GM18951 (cell line): ENCODE results near the gene RNF224.

Source experiments
- POLR2A ChIP-seq: IDR thresholded peaks from 4 replicates; pipeline ENCODE4 v1.6.1; 2011; ENCODE audit warnings: mild to moderate bottlenecking; ENCODE audit not compliant: insufficient read length, insufficient read depth; ENCODE audit errors: extremely low read depth
- in situ Hi-C: fragments of 300-500 bp; cut with MboI; formaldehyde crosslinking; loops from one replicate; pipeline ENCODE4 v1.12.0; 2022; ENCODE audit warnings: low sequenced_read_pairs, mixed read lengths, inconsistent platforms; ENCODE audit not compliant: unreplicated experiment

RNF224 gene

DNA sequence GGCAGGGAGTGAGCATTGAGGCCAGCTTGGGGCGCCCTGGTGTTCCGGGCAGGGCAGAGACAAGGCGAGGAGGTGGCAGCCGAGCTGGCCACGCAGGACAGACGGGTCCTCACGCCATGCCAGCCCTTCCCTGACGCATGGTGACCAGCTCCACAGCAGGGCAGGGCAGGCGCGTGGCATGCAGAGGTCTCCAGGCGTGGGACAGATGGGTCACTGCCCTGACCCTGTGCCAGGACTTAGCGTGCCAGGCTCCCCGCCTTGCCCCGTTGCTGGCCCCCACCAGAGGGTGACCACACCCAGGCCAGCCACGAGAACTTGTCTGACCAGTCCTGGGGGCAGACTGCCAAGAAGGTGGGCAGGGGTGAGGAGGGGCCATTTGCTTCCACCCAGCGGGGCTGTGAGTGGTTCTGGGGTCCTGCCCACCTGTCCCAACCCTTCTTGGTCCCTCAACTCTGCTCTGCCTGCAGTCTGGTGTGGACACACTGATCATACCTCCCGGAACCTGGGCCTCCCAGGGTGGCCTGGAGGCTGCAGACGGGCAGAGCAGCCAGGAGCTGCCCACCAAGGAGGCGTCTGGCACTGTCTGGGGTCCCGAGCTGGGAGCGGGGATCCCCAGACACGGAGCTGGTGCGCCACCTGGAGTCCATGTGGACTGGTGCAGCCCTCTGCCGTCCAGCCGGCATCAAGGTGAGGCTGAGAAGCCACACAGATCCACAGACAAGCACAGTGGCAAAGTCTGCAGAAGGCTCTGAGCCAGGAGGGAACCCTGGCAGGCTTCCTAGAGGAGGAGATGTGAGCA lies at the start of gene RNF224:
Gene RNF224 (plus strand): TSS at position 449 of the 799 bp plus-strand sequence. CDS start 834 bp downstream, outside the sequence.
- in situ Hi-C loops: loop anchor here (10.0 kb wide), 1 partner anchor 102 kb away; no protein-coding TSS in a partner anchor
- no peak for TF ChIP-seq POLR2A

DNA sequence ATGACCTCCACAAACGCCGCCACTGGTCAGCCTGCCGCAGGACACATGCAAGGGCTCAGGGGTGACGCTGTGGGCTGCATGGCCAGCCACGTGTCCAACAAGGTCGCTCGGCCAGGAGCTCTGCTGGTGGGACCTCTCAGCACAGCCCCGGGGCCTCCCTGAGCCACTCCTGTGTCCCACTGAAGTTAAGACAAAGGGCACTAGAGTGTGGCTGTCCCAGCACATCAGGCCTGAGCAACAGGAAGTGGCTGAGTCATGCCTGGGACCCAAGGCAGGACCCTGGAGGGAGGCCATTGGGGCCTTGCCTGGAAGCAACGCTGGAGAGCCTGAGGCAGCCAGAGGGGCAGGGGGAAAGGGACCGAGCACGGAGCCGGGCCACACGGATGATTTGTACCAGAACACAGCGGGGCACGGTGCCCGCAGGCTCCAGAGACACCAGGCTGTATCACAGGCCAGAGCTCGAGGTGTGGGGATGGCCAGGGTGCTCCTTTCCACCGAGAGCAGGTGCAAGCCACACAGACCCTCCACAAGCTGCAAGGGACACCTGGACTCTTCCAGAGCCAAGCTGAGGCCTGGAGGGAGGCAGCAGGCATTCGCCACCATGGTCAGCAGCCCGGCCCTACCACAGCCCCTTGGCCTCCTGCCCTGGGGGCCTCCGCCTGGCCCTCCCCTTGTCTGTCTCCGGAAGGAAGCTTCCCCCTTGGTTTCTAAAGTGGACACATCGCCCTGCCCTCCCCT lies 48.9 kb upstream of the RNF224 start:
- in situ Hi-C loops: no loop called here

DNA sequence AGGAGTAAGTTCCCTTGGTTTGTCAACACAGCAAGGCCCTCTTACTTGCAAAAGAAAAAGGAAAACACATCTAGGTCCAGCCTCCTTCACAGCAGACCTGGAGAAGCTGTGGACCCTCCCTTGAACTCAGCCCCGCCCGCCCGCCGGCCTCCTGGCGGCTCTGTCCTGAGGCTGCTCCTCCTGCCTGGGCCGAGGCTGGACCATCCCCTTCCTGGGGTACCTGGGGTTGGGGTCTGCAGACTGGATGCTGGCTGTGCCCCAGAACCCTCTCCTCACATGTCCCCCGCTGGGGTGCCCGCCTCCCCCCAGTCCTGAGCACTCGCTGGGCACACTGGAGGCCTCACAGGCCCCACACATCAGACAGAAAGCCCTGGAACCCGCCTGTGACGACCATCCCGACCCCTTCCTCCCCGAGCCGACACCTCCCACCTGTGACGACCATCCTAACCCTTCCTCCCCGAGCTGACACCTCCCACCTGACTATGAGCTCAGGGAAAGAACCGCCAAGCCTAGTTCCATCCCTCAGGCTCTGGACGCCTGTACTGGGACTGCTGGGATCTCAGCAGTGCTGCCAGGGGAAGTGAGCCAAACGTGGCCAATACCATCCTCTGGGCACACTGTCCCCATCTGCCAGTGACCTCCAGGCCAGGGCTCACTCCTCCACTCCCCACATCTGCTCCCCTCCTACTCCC lies 48.2 kb upstream of the RNF224 start:
- no peak for TF ChIP-seq POLR2A
- in situ Hi-C loops: no loop called here

More for the DNA sequence above, 48.9 kb upstream of the RNF224 start:
- no peak for TF ChIP-seq POLR2A

DNA sequence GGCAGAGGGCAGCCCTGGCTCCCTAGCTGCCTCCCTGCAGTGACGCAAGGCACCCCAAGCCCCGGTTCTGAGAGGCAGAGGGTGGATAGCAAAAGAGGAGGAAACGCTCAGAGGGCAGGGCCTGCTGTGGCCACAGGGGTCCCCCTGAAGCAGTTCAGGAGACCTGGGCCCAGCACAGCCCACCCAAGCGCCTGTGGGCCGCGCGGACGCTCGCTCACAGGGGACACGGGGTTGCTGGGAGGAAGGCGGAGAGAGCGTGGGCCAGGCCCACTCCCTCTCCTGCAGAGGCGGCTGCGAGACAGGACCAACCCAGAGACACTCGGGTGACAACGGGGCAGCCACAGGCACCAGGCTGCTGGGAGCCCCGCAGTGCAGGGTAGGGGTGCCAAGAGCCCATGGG lies 47.5 kb upstream of the RNF224 start:
- in situ Hi-C loops: no loop called here
- TF ChIP-seq POLR2A: no peak

DNA sequence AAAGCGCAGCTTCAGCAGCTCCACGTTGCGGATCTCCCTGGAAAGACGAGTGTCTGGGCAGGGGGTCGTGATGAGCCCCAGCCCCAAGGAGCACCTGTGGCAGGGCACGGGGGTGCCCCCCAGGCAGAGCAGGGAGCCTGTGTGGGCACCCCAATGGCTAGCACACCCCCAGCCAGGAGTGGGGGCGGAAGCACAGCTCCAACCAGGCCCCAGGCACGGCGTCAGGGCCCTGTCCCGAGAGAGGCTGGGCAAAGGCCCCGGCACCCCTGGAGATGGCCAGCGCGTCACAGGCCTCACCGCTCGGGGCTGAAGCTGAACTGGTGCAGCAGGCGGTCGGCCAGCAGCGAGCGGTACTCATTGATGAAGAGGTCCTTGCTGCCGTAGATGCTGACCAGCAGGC lies 46.8 kb upstream of the RNF224 start:
- in situ Hi-C loops: no loop called here
- no peak for TF ChIP-seq POLR2A

DNA sequence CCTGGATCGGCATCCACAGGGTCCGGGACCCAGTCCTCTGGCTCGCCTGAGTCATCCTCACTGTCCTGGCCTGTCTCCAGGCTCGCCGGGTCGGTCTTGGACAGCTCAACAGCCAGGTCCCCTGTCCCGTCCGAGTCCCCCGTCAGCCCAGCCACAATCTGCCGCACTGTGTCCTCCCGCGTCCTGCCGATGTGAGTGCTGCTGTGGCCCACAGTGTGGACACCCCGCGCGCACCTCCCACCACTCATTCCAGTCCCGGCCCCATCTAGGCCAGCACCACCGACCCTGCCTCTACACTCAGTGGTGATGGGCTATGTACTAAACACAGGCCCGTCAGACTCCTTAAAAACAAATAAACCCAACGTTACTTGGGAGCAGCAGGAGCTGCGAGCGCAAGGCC lies 45.6 kb upstream of the RNF224 start:
- no peak for TF ChIP-seq POLR2A
- in situ Hi-C loops: no loop called here

DNA sequence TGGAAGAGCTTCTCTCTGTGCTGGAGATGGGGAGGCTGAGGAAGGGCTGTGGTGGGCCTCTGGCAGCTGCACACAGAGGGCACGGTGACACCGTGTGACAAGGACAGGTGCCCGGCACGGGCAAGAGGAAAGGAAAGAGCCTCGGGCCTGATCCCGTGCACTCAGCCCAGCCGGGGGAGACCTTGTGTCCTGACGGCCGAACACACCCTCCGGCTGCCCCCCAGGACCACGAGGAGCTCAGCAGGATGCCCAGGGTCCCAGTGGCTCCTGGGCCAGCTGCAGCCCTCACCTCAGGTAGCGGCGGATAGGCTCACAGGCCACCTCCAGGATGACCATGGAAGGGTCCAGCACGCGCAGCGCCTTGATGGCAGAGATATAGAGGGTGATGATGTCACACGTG lies 44.5 kb upstream of the RNF224 start:
- TF ChIP-seq POLR2A: no peak
- in situ Hi-C loops: no loop called here

DNA sequence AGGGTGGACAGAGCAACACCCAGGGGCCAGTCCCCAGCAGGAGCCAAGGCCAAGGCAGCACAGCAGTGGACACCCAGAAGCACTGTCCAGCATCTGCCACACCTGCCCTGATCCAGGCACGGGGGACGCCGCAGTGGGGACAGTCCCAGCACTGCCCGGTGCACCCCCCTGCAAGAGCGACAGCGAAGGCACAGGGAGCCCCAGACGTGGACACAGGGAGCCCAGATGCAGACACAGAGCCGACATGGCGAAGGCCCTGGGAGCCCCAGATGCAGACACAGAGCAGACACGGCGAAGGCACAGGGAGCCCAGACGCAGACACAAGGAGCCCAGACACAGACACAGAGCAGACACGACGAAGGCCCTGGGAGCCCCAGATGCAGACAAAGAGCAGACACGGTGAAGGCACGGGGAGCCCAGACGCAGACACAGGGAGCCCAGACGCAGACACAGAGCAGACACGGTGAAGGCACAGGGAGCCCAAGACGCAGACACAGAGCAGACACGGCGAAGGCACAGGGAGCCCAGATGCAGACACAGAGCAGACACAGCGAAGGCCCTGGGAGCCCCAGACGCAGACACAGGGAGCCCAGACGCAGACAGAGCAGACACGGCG lies 43.2 kb upstream of the RNF224 start:
- in situ Hi-C loops: no loop called here
- no peak for TF ChIP-seq POLR2A

DNA sequence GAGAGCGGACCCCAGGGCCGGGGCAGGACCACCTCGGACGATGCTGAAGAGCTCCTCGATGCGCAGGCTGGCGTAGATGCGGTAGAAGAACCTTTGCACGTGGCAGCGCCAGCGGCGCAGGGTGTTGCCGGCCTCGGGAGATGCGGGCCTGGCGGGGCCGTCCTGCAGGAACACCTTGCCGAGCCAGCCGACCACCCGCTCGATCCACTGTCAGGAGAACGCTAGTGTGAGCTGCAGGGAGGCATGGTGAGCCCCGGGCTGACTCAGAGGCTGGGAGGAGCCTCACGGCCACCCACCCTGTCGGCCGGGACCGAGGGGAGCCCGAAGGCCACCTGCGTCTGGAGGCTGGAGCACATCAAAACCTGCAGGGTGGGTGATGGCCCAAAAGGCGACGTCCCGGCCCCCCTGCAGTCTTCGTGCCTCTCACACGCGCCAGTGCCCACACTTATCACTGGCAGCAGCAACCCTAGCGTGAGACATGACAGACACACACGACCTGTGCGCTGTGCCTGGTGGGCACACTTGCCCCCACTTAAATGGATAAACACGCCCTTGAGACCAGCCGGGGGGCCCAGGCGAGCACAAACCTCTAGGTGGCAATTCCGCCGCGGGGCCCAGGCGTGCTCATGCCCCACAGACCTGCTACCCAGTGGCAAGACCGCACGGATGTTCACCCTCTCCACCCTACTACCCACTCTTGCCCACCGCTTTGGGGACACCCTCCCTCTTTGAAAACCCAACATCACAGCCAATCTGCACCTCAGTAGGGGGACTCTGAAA lies 42.2 kb upstream of the RNF224 start:
- TF ChIP-seq POLR2A: no peak
- in situ Hi-C loops: no loop called here

DNA sequence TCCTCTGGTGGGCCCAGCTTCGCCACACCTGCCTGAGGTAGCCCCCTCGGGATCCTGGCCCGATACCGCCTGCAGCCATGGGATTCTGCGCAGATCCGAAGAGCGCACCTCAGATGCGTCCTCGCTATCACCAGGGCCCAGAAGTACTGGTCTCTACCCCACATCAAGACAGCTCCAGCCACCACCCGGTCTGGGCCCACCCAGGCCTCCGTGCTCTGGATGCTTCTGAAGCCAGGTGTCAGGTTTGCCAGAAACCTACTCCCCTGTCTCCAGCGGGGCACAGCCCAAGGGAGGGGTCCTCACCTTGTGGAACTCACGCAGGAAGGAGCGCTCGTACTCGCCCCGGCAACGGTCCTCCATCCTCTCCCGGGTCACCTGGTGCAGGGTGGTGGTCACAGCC lies 41.4 kb upstream of the RNF224 start:
- in situ Hi-C loops: no loop called here
- no peak for TF ChIP-seq POLR2A

DNA sequence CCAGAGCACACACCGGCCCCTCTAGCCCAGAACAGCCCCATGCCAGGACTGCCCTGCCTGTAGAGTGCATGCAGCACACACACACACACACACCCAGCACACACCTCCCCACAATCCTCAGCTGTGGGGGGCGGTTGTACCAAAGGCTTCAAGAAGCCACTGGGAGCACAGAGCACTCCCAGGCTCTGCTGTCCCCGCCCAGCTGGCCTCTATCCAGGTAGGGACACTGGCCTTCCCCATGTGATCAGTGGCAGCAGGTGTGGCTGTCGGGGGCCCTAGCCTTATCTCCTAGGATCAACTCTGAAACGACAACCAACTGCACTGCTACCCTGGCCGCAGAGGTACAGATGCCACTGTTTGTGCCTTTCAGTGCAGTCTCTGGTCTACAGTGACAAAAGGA lies 40.9 kb upstream of the RNF224 start:
- in situ Hi-C loops: no loop called here
- TF ChIP-seq POLR2A: no peak

DNA sequence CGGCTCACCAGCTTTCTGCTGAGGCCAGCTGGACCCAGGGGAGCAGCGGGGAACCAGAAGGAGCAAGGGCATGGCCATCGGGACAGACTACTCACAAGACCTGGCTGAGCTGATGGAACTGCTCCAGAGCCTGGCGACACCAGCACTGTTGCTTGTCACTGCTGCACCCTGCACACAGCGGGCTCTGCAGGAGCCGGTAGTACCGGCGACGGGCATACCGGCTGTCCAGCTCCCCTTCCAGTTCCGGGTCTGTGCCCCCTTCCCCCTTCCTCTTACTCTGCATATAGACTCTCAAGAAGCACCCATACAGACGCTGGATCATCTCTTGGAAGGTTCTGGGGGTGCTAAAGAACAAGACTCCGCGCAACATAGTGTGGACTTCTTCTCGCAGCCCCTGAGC lies 39.9 kb upstream of the RNF224 start:
- TF ChIP-seq POLR2A: no peak
- in situ Hi-C loops: no loop called here
